ENCODE measurements around the gene MIPEP.

DNA sequence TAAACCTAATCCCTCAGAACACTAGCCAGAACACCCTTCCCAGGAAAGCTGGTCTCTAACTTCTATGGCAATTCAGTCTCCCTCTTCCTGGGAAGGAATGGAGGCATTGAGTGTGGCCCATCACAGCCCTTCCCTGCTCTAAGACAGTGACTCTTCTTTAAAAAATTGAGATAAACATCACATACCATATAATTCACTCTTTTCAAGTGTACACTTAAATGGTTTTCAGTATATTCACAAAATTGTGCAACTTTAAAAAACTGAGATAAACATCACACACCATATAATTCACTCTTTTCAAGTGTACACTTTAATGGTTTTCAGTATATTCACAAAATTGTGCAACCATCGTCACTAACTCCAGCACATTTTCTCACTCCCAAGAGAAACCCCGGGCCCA lies 116.5 kb downstream of the MIPEP start:
- no peak for TF ChIP-seq POLR2A (IDR thresholded peaks at IDR 0.05; ENCODE audit: low read length)
- TF ChIP-seq GATA1 (IDR thresholded peaks at IDR 0.05; ENCODE audit: low read depth, low read length) = no peak

Data from erythroblast (primary cell).